ENCODE results near the gene CGB7. TPM values are rescaled to one million over a fixed set of nuclear protein-coding genes. Genes with fewer than 3 reads are reported as not detected.

The CGB7 gene
- total RNA-seq, 1 donor from 2014 or later, result 1.1 TPM

DNA sequence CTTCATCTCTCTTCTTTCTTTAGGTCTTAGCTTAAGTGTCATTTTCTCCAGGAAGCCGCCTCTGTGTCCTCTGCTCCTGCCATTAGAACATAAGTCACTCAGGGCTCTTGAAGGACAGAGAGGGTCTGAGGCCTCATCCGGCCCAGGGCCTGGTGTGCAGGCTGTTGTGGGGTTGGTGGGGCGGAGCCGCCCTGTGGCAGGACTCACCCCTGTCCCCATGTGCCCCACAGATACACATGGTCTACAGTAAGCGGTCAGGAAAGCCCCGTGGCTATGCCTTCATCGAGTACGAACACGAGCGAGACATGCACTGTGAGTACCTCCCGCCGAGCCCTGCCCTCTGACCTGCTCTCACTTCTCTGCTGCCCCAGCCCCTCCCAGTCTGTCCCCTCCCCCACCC lies 43.6 kb upstream of the CGB7 start:
- Histone ChIP-seq H3K27me3 (ENCODE audit: control insufficient read depth, insufficient read depth, low read length) (no peaks in the 10 kb centered on the region), H3K4me3 (ENCODE audit: low read depth, low read length) (no peak overlapping the region), H3K36me3 (ENCODE audit: control insufficient read depth, insufficient read depth, low read length) (peaks cover 61% of the 10 kb centered on the region)
- DNase-seq (ENCODE audit: low read depth) (no peak), FAIRE-seq (no peak)
- TF ChIP-seq, protein P1, sequence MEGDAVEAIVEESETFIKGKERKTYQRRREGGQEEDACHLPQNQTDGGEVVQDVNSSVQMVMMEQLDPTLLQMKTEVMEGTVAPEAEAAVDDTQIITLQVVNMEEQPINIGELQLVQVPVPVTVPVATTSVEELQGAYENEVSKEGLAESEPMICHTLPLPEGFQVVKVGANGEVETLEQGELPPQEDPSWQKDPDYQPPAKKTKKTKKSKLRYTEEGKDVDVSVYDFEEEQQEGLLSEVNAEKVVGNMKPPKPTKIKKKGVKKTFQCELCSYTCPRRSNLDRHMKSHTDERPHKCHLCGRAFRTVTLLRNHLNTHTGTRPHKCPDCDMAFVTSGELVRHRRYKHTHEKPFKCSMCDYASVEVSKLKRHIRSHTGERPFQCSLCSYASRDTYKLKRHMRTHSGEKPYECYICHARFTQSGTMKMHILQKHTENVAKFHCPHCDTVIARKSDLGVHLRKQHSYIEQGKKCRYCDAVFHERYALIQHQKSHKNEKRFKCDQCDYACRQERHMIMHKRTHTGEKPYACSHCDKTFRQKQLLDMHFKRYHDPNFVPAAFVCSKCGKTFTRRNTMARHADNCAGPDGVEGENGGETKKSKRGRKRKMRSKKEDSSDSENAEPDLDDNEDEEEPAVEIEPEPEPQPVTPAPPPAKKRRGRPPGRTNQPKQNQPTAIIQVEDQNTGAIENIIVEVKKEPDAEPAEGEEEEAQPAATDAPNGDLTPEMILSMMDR (IDR thresholded peaks at IDR 0.05; ENCODE audit: insufficient read depth, low read length, severe bottlenecking), result no peak

DNA sequence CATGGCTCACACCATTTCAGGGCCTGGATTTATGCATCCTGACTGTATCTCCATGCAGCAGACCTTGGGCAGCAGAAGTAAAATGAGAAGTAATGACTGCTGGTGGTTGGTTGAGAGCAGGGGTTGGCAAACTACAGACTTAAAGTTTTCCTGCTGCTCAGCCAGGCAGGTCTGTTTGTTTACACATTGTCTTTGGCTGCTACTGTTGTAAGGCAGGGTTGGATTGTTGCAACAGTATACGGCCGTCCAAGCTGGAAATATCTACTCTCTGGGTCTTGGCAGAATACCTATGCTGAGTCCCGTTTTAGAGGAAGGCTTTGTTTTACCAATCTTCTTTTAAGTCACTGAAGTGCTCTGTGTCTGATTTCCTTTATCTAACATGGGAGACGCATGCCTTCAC lies 41.2 kb upstream of the CGB7 start:
- FAIRE-seq (no peak), DNase-seq (ENCODE audit: low read depth) (no peak)
- no peaks in the 10 kb centered on the region for H3K27me3 ChIP-seq (ENCODE audit: control insufficient read depth, insufficient read depth, low read length)
- no peak overlapping the region for H3K4me3 ChIP-seq (ENCODE audit: low read depth, low read length)
- H3K36me3 ChIP-seq (ENCODE audit: control insufficient read depth, insufficient read depth, low read length), result peaks cover 55% of the 10 kb centered on the region
- TF ChIP-seq, protein P1 (IDR thresholded peaks at IDR 0.05; ENCODE audit: insufficient read depth, low read length, severe bottlenecking), result no peak

DNA sequence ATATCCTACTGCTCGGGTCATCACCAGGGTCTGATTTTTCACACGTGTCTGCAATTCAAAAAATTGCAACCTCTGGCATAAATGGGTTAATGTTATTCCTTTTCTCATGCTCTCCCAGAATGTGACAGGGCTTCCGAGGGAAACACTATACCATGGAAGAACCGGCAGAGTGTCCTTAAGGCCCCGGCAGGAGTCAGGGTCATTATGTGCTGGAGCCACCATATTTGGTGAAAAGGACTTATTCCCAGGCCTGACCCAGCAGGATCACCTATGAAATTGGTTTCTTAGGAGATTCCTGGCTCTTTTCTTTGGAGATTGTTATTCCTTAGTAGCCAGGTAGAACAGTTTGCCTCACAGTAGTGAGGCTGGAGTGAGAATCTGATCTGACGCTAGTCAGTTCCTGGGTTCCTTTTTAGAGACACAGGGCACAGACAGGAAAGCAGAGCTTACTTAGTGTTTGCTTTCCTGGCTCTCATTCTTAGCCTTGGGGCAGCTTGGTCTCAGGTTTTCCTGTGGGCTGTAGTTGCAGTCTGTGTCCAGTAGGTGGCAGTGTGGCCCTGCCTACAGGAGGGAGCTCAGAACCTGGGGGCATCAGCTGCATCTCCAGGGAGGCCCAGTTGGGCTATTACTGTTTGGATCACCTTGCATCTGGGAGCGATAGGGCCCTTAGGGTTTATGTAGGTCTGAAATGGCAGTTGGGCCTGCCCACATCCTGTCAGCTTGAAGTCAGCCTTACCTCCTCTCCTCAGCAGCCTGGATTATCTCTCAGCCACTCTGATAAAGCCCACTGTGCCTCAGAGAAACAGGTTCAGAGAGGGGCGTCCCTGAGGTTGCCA lies 40.1 kb upstream of the CGB7 start:
- FAIRE-seq (no peak), DNase-seq (ENCODE audit: low read depth) (peak; percentile 79)
- no peak overlapping the region for H3K4me3 ChIP-seq (ENCODE audit: low read depth, low read length)
- TF ChIP-seq, protein P1 (IDR thresholded peaks at IDR 0.05; ENCODE audit: insufficient read depth, low read length, severe bottlenecking), result peak; percentile 98
- peaks cover 48% of the 10 kb centered on the region for H3K36me3 ChIP-seq (ENCODE audit: control insufficient read depth, insufficient read depth, low read length)
- no peaks in the 10 kb centered on the region for H3K27me3 ChIP-seq (ENCODE audit: control insufficient read depth, insufficient read depth, low read length)

DNA sequence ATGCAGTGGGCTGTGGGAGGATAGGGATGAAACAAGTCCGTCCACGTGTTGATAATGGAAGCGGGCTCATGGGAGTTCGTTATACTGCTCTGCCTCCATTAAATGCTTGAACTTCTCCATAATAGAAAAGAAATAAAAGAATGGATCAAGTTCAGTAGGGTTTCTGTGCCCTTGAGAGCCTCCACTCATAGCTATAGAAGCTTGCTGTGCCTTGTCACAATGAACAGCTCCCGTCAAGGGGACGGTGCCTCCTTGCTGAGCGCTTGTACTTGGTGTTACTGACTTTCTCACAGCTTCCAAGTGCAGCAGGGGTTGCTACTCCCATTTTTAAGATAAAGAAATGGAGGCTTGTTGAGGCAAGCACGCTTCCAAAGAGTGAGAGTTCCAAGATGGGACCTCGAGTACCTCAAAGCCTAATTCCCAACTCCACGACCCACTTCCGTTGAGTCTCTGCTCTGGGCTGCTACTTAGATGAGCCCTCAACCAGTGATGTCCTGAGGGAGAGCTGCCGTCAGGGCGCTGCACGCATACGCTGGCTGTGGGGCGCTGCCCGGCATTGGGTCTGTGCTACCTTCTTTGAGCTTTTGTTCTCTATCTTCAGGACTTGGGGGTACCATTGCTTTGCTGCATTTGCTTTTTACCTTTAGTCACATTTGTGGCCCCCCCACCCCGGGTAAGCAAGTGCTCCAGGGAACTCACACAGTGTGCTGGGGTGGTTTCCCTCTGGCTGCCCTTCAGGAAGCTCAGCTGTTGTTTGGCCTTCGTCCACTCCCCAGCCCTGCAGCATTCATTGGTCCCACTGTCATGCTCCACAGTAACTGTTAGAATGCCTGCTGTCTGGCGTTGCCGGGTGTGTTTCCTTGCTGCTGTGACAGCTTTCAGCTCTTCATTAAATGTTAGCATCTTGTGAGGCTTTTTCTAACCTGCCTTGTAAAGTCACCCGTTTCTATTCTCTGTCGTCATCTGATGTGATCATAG lies 37.2 kb upstream of the CGB7 start:
- TF ChIP-seq, protein P1 (IDR thresholded peaks at IDR 0.05; ENCODE audit: insufficient read depth, low read length, severe bottlenecking), result no peak
- Histone ChIP-seq H3K4me3 (ENCODE audit: low read depth, low read length) (no peak overlapping the region), H3K36me3 (ENCODE audit: control insufficient read depth, insufficient read depth, low read length) (peaks cover 41% of the 10 kb centered on the region), H3K27me3 (ENCODE audit: control insufficient read depth, insufficient read depth, low read length) (no peaks in the 10 kb centered on the region)
- DNase-seq (ENCODE audit: low read depth) (no peak), FAIRE-seq (no peak)

DNA sequence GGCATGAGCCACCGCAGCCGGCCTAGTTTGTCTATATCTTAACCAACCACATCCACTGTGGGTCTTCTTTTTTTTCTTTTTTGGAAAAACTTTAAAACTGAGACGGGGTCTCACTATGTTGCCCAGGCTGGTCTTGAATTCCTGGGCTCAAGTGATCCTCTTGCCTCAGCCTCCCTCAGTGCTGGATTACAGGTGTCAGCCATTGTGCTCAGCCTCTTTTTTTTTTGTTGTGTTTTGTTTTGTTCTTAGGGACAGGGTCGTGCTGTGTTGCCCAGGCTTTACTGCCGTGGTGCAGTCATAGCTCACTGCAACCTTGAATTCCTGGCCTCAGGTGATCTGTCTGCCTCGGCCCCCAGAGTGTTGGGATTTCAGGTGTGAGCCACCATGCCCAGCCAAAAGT lies 35.1 kb upstream of the CGB7 start:
- Histone ChIP-seq H3K27me3 (ENCODE audit: control insufficient read depth, insufficient read depth, low read length) (no peaks in the 10 kb centered on the region), H3K36me3 (ENCODE audit: control insufficient read depth, insufficient read depth, low read length) (peaks cover 29% of the 10 kb centered on the region), H3K4me3 (ENCODE audit: low read depth, low read length) (no peak overlapping the region)
- DNase-seq (ENCODE audit: low read depth), result no peak
- FAIRE-seq, result no peak
- TF ChIP-seq, protein P1 (IDR thresholded peaks at IDR 0.05; ENCODE audit: insufficient read depth, low read length, severe bottlenecking), result no peak
